Measurements from ENCODE around the gene LRGUK. TPM values are rescaled to one million over a fixed set of nuclear protein-coding genes. Genes with fewer than 3 reads are reported as not detected.

LRGUK gene
- polyA plus RNA-seq, 3 donors = 0.41 TPM; not detected in 2

GRCh38 chr7:134114992-134115391 lies 12.1 kb upstream of the LRGUK start:
- Histone ChIP-seq H3K36me3 (replicated peaks in 1 of 2; ENCODE audit: control insufficient read depth in 1 of 2, insufficient read depth in 2 of 2, low read length in 2 of 2) (no peaks in the 10 kb centered on the region), H2AFZ (ENCODE audit: insufficient read depth, low read depth, low read length, poor library complexity, severe bottlenecking) (no peak overlapping the region), H3K4me2 (replicated peaks; ENCODE audit: extremely low read depth, low read length, poor library complexity, severe bottlenecking) (no peak overlapping the region), H3K79me2 (ENCODE audit: insufficient read depth, low read length) (no peaks in the 10 kb centered on the region), H3K9ac (ENCODE audit: insufficient read depth, low read length, poor library complexity, severe bottlenecking) (no peak overlapping the region), H4K20me1 (ENCODE audit: insufficient read depth, low read length) (no peaks in the 10 kb centered on the region), H3K4me3 (replicated peaks in 1 of 3; ENCODE audit: low read depth in 2 of 3, low read length in 3 of 3) (no peak overlapping the region), H3K27me3 (ENCODE audit: control insufficient read depth in 2 of 2, insufficient read depth in 2 of 2, low read length in 2 of 2) (no peaks in the 10 kb centered on the region), H3K4me1 (ENCODE audit: control insufficient read depth in 1 of 2, insufficient read depth in 2 of 2, low read length in 2 of 2) (no peaks in the 10 kb centered on the region), H3K9me3 (replicated peaks in 1 of 2; ENCODE audit: control insufficient read depth in 1 of 2, insufficient read depth in 1 of 2, low read length in 2 of 2) (peaks cover 0 to 5% of the 10 kb centered on the region in 2 donors), H3K27ac (ENCODE audit: low read depth in 1 of 2, low read length in 2 of 2) (no peak overlapping the region)
- peaks cover 2 to 3% (median 2%) of the 10 kb centered on the region in 3 donors for H3K27me3 Mint-ChIP-seq (ENCODE audit: low read depth in 3 of 3)
- DNase-seq = no peak
- no peaks in the 10 kb centered on the region for H3K36me3 Mint-ChIP-seq
- no peak overlapping the region for H3K4me3 Mint-ChIP-seq
- intact Hi-C loops (cut with micrococcal nuclease) = no loop called here
- peaks cover 0 to 6% (median 2%) of the 10 kb centered on the region in 7 donors for H3K9me3 Mint-ChIP-seq
- no peak overlapping the region for H3K27ac Mint-ChIP-seq
- no CpG with 5 or more reads among the region's 4 CpGs for WGBS (ENCODE audit: insufficient coverage)
- no peaks in the 10 kb centered on the region for H3K4me1 Mint-ChIP-seq
- TF ChIP-seq, protein P1, sequence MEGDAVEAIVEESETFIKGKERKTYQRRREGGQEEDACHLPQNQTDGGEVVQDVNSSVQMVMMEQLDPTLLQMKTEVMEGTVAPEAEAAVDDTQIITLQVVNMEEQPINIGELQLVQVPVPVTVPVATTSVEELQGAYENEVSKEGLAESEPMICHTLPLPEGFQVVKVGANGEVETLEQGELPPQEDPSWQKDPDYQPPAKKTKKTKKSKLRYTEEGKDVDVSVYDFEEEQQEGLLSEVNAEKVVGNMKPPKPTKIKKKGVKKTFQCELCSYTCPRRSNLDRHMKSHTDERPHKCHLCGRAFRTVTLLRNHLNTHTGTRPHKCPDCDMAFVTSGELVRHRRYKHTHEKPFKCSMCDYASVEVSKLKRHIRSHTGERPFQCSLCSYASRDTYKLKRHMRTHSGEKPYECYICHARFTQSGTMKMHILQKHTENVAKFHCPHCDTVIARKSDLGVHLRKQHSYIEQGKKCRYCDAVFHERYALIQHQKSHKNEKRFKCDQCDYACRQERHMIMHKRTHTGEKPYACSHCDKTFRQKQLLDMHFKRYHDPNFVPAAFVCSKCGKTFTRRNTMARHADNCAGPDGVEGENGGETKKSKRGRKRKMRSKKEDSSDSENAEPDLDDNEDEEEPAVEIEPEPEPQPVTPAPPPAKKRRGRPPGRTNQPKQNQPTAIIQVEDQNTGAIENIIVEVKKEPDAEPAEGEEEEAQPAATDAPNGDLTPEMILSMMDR (IDR thresholded peaks at IDR 0.05) = no peak

DNA sequence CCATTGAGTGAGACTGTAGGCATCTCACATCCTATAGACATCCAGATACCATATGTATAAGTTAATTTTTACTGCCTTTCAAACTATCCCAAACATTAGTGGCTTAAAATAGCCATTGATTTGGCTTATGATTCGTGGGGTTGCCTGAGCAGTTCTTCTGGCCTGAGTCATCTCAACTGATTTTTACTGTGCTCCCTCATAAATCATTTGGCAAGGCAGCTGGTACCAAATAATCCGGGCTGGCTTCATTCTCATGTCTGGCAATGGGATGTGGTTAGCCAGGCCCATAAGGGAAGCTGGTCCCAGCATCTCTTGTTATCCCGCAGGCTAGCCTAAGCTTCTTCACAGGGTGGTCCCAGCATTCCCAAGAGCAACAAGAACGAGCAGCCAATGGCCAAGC lies 6.7 kb upstream of the LRGUK start:
- Mint-ChIP-seq H3K9me3 (peaks cover 0 to 5% (median 2%) of the 10 kb centered on the region in 7 donors), H3K27ac (no peak overlapping the region), H3K4me3 (no peak overlapping the region), H3K36me3 (no peaks in the 10 kb centered on the region), H3K27me3 (ENCODE audit: low read depth in 3 of 3) (peaks cover 0 to 9% (median 0%) of the 10 kb centered on the region in 3 donors), H3K4me1 (peaks cover 15% of the 10 kb centered on the region)
- Histone ChIP-seq H3K4me3 (replicated peaks in 1 of 3; ENCODE audit: low read depth in 2 of 3, low read length in 3 of 3) (no peak overlapping the region), H3K27ac (ENCODE audit: low read depth in 1 of 2, low read length in 2 of 2) (no peak overlapping the region), H3K9me3 (replicated peaks in 1 of 2; ENCODE audit: control insufficient read depth in 1 of 2, insufficient read depth in 1 of 2, low read length in 2 of 2) (peaks cover 0 to 5% of the 10 kb centered on the region in 2 donors), H2AFZ (ENCODE audit: insufficient read depth, low read depth, low read length, poor library complexity, severe bottlenecking) (no peak overlapping the region), H3K4me2 (replicated peaks; ENCODE audit: extremely low read depth, low read length, poor library complexity, severe bottlenecking) (no peak overlapping the region), H3K36me3 (replicated peaks in 1 of 2; ENCODE audit: control insufficient read depth in 1 of 2, insufficient read depth in 2 of 2, low read length in 2 of 2) (no peaks in the 10 kb centered on the region), H3K9ac (ENCODE audit: insufficient read depth, low read length, poor library complexity, severe bottlenecking) (no peak overlapping the region), H3K79me2 (ENCODE audit: insufficient read depth, low read length) (no peaks in the 10 kb centered on the region), H3K4me1 (ENCODE audit: control insufficient read depth in 1 of 2, insufficient read depth in 2 of 2, low read length in 2 of 2) (peaks cover 17% of the 10 kb centered on the region in 2 donors), H3K27me3 (ENCODE audit: control insufficient read depth in 2 of 2, insufficient read depth in 2 of 2, low read length in 2 of 2) (peaks cover 0 to 2% of the 10 kb centered on the region in 2 donors), H4K20me1 (ENCODE audit: insufficient read depth, low read length) (no peaks in the 10 kb centered on the region)
- WGBS (ENCODE audit: insufficient coverage) = 92% methylated on average over 4 of the region's 4 CpGs
- intact Hi-C loops (cut with micrococcal nuclease) = no loop called here
- TF ChIP-seq, protein P1 (IDR thresholded peaks at IDR 0.05) = no peak
- DNase-seq = no peak

Measured in CD14-positive monocyte (primary cell).